Occipital lobe (tissue), 2 donors: ENCODE results near the gene ZNF784. TPM values are rescaled to one million over a fixed set of nuclear protein-coding genes. Genes with fewer than 3 reads are reported as not detected.

Source experiments
- DNase-seq: peaks from one replicate; lab custom pipeline; 2025; lab: John Stamatoyannopoulos, UW
- total RNA-seq: library from RNA; depleted of rRNA; stranded (reverse); fragments of >200 nt; gene quantifications from one replicate; pipeline ENCODE4 v1.2.3, GENCODE V29; 2014

ZNF784 gene
- total RNA-seq, 1 donor from 2014 or later: 5.1 TPM

DNA sequence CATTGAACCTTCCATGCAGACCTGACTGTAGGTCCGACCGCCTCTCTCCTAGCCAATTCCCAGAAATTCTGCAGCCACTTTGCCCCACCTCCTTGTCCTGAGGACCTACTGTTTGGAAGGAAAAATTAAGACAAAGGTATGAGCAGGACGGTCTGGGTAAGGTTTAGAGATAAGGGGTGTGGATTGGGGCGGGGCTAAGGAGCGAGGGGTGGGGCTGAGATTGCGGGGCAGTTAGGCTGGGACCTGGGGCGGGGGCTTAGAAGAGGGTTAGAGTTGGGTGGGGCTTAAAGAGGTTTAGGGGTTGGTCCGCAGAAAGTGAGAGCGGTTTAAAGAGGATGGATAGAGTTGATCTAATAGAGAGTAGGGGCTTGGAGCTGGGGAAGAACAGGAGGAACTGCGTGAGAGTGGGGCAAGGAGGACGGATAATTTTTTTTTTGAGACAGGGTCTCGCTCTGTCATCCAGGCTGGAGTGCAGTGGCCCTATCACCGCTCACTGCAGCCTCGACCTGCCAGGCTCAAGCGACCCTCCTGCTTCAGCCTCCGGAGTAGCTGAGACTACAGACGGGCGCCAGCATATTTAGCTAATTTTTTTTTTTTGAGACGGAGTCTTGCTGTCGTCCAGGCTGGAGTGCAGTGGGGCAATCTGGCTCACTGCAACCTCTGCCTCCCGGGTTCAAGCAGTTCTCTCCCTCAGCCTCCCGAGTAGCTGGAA, 20.6 kb downstream of the ZNF784 start:
- DNase-seq: no peak

DNA sequence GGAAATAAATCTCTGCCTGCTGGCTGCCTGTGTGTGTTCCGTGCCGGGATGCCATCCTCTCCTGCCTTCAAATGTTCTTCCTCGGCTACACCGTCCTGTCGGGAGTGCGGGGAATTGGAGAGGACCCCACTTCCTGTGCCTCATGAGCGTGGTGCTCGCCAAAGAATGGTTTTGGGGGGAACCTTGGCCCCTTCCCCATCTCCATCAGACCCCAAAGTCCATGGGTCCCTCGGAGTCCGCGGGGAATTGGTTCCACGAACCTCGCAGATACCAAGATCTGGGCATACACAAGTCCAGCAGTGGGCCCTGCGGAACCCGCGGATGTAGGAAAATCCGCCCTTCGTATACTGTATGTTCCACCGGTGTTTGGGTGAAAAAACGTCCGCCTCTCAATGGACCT, 21.3 kb downstream of the ZNF784 start:
- no peak for DNase-seq

DNA sequence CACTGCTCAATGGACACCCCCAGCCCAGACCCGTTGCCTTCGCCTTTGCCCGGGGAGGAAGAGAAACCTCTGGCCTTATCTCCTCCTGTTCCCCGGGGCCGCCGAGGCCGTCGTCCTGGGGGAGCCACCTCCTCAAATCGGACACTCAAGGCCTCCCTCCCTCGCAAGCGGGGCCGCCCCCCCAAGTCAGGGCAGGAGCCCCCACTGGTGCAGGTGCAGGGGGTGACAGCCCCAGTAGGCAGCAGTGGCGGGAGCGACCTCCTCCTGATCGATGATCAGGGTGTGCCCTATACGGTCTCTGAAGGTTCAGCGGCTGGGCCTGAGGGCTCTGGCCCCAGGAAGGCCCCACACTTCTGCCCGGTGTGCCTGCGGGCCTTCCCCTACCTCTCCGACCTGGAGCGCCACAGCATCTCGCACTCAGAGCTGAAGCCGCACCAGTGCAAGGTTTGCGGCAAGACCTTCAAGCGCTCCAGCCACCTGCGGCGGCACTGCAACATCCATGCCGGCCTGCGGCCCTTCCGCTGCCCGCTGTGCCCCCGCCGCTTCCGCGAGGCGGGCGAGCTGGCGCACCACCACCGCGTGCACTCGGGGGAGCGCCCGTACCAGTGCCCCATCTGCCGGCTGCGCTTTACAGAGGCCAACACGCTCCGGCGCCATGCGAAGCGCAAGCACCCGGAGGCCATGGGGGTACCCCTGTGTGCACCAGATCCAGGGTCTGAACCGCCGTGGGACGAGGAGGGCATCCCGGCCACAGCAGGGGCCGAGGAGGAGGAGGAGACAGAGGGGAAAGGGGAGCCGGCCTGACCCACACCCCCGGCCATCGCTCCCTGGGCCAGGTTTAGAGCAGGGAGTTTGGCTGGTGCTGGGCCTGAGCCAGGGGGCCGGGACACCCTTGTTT, 22.0 kb downstream of the ZNF784 start:
- no peak for DNase-seq

DNA sequence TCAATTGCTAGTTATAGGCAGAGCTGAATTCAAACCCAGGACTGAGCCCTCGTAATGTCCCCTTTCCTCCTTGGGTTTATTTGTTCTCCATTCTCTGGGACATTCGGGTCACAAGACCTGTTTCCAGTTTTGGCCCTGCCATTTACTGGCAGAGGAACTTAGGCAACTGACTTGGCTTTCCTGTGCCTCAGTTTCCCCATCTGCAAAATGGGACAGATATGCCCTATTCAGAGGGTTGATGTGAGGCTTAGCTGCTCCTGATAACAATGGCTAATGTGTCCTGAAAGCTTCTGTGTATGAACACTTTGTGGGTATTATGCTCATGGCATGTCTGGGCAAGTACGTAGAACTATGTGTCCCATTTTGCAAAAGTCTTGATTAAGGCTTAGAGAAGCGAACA, 23.3 kb downstream of the ZNF784 start:
- DNase-seq: no peak

DNA sequence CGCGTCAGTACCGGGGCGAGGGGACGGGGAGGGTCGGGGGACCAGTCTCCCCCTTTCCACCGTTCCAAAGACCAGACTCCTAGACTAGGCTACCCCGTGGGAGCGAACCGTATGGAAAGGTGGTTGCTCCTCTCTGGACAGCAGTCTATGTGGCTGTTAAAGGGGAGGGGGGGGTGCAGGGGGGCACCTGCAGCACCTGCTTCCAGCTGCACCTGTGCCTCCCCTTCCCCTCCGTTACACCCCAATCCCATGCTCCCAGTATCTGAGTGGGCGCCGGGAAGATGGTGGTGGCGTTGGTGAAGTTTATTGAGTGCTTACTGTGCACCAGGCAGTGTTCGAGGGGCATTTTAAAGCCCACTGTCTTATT, 23.7 kb downstream of the ZNF784 start:
- no peak for DNase-seq

DNA sequence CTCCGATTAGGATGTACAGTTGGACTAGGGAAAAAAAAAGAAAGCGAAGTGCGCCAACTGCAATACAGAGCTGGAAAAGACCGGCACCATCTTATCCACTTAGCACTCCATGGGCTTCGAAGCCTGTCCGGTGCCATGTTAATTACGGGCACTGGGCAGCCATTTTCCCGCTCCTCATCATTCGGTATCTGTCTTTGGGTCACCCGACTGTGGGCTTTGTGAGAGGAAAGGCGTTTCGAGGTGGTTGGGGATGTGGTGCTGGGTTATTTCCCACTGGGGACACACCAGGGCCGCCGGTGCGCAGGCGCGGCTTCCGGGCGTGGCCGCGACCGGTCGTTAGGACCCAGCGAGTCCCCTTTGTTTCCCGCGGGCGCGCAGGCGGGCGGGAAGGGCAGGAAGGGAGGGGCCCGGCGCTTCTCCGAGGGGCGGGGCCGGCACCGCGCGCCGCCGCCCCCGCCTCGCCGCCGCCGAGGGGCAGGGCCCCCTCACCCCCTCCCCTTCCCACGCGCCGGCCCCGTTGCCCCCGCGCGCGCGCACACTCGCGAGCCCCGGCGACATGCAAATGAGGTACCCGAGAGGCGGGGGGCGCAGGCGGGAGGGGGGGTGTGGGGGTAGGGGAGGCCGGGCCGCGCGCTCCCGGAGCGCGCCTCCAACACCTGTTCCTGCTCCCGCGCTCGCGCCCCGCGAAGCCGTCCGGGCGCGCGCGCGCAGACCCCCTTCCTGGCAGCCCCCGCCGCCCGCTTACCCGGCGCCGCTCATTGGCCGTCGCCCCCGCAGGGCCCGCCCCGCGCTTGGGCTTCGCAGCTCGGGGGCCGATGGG, 24.3 kb downstream of the ZNF784 start, which contains the start of gene ZNF524:
Gene ZNF524, plus strand, starts transcription at position 447 of the 820 bp plus-strand sequence. CDS start 1,825 bp downstream, outside the sequence.
- DNase-seq: peak; percentile 86

DNA sequence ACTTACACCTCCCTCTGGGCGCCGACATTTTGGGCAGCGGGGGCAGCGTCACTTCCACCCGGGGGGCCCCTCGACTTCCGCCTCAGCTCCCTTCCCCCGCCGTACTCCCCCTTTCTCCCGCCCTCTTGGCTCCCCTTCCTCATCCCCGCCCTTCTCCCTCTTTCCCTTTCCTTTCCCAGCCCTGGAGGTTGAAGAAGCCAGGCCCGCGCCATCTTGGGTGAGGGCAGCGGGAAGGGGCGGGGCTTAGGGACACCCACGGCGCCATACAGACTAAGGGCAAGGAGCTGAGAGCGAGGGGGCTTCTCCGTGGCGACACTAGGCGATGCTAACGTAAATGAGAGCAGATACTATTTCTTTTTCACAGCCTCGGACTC, 24.9 kb downstream of the ZNF784 start, which contains the start of gene FIZ1:
Gene FIZ1, minus strand, starts transcription at position 50 of the 374 bp plus-strand sequence. CDS start 1,652 bp downstream, outside the sequence.
- peak; percentile 98 for DNase-seq

DNA sequence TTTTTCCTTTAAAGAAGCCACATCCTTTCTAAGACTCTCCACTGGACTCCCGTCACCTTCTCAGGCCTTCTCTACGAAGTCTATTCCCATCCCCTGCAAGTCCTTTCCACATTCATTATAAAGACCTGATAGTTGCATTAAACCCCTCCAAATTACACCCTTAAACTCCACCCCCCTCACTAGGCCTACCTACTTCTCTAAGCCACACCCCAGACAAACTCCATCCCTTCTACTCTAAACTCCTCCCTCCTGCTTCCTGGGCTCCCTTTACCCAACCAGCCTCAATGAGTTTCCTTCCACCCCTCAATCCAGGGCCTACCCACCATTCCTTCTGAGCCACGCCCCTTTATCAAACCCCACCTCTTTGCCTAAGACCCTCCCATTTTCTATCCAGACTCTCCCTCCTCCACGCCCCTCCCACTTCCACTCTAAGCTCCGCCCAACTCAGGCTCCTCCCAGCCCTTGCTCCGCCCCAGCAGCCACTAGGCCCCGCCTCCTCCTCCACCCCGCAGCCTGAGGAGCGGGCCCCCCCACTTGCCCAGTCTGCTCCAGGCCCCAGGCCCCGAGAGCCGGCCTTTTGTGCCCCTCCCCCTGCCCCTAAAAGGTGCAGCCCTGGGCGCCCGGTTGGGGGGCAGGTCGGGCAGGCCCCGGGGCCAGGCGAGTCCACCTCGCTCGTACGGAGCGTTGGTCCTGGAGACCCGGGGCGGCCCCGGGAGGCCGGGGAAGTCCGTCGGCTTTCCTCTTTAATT, 25.5 kb downstream of the ZNF784 start:
- peak; percentile 85 for DNase-seq

DNA sequence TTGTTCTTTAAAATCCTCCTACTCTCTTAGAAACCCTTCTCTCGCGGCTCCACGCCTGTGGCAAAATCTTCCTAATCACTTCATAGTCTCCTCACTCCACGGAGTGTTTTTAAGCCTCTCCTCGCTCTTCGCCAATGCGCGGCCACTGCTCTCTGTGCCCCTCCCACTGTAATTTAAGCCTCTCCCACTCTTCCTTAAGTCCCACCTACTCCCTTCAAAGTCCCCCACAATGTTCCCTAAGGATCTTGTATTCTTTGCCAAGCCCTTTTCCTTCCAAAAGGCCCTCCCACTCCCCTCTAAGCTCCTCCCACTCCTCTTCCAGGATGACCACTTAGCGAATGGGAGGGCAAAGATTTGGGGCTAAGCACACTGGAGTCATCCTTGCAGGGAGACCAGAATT, 26.3 kb downstream of the ZNF784 start:
- DNase-seq: no peak

DNA sequence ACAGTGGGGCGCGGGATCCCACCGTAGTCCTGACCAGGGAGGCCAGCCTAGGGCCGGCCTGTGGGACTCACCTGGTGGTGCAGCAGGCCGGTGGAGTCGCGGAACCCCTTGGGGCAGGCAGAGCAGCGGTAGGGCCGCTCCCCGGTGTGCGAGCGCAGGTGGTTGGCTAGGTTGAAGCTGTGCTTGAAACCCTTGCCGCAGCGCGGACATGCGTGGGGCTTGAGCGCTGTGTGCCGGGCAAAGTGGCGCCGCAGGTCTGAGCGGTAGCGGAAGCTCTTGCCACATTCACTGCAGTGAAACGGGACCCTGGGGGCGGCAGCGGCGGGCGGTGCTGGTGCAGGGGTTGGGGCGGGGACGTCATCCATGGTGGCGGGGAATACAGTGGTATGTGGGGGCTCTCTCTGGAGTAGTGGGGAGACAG, 26.9 kb downstream of the ZNF784 start:
- no peak for DNase-seq

DNA sequence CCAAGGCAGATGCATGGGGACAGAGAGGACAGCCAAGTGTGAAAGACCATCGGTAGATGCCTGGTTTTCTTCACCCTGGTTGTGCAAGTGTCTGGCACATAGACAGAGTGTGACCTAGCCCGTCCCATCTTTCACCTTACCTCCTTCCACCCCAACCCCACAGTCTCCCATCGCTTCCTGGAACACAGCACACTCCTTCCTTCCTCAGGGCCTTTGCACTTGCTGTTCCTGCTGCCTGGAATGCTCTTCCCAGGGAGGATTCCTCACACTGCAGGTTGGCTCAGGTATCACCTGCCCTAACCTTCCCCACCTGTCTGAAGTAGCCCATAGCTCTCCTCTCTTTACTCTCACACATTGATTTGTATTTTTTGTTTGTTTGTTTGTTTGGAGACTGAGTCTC, 28.1 kb downstream of the ZNF784 start:
- DNase-seq: no peak

DNA sequence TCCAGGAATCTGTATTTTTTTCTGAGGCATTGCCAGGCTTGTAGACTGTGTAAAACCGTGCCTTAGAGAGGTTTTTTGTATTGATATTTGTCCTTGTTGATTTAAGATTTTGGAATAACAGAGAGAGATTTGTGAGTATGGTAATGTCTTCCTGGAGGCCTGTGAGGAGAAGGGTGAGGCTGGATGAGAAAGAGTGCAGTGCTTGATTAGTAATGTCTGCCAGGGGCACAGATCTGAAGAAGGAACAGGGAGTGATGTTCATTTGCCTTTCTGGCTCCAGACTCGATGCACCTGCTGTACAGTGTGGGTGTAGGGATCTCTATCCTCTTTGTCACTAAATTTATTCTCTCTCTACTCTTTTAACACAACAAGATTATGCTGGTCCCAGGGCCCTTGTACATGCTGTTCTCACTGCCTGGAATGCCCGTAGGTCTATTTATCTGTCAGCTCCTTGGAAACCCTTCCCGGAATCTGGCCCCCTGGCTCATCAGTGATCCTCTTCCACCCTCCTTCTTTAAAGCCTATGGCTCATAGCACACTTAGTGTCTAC, 29.3 kb downstream of the ZNF784 start:
- DNase-seq: no peak

DNA sequence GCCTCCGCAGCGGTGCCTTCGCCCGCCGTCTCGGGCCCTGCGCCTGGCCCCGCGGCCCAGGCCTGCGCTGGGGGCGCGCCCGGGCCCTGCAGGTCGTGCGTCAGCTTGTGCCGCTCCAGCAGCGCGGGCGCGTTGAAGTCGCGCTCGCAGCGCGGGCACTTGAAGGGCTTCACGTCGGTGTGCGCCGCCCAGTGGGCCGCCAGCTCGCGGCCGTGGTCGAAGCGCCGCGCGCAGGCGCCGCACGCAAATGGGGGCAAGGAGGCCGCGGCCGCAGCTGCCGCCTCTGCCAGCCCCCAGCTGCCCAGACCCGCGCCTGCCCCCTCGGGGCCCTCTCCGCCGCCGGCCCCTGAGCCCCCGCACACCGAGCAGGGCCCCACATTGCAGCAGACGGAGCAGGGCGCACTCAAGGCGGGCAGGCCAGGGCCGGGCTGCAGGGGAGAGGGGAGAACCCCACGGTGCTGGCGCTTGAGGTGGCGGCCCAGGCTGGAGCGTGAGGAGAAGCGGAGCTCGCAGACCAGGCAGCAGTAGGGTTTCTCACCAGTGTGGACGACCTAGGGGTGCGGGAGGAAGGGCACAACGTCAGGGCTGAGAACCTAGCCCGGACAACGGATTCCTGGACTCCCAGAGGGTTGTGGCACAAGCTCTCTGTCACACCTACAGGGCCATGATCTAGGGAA, 31.1 kb downstream of the ZNF784 start:
- no peak for DNase-seq

DNA sequence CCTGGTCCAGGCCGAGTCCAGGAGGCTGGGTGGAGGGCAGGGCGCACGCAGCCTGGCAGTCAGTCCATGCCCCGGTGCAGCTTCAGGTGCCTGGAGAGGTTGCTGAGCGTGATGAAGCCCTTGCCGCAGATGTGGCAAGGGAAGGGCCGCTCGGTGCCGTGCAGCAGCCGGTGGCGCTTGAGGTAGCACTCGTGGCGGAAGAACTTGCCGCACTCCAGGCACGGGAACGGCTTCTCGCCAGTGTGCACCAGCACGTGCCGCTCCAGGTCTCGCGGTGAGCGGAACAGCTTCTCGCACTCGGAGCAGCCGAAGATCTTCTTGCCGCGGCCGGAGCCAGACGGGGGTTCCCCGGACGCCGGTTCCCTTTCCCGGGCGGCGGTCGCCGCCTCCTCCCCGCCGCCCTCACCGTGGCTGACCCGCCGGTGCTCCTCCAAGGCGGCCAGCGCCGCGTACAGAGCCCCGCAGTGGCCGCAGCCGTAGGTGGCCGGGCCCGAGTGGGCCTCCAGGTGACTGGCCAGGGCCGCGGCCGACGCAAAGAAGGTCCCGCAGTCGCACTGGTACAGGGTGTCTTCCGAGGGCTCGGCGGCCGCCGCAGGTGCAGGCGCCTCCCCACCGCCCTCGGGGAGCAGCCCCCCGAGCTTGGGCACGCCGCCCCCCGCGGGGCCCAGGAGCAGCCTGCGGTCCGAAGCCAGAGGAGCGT, 31.8 kb downstream of the ZNF784 start:
- no peak for DNase-seq

DNA sequence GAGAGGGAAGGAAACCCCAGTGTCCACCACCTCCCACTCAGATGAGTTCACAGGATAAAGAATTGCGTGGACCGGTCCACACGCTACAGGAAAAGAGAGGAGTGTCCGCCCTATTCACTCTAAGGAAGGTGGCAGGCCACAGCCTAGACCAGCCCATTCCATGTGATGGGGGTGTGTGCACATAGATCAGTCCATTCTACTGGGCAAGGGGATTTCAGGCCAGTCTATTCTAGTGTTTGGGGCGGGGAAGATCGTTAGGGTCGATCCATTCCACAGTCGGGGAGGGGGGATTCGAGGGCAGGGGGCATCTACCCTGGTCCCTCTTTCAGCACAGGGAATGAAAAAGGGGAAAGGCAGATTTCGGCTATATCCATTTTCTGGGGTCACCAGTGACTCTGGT, 32.8 kb downstream of the ZNF784 start:
- no peak for DNase-seq

DNA sequence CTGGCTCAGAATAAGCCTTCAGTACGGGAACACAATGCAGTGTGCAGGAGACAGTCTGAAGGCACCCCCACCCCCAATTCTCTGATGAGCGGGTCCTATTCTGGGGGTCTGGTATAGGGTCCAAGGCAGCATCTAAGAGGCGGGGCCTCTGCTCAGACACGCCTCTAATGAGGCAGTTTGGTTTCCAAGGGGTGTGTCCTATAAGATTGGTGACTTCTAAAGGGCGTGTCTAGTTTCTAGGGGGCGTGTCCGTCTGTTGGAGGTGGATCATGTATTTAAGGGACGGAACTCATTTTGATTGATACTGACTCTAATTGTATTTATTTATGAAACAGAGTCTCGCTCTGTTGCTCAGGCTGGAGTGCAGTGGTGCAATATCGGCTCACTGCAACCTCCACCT, 33.7 kb downstream of the ZNF784 start:
- no peak for DNase-seq

DNA sequence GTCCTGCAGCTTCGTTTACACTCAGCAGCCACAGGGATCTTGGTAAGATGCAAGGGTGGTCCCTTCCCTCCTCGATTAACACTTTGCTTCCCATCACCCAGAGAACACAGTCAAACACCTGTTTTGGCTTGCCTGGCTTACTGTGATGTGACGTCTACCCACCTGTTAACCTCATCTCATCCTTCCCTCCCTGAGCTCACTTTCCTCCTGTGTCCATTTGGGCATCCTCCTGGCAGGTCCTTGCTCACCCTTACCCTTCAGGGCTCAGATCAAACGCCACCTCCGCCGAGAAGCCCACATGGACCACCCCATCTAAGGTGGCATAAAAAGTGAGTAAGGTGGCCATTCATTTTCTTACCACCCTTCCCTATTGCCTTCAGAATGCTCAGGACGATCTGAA, 34.3 kb downstream of the ZNF784 start:
- no peak for DNase-seq

DNA sequence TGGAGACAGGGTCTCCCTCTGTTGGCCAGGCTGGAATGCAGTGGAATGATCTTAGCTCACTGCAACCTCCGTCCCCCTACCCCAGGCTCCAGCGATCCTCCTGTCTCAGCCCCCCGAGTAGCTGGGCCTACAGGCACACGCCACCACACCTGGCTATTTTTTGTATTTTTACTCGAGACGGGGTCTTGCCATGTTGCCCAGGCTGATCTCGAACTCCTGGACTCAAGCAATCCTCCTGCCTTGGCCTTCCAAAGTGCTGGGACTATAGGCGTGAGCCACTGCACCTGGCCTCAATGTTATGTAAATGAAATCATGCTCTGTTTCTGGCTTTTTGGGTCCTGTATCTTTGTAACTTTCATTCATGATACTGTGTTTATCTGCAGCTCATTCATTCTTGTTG, 35.6 kb downstream of the ZNF784 start:
- no peak for DNase-seq

DNA sequence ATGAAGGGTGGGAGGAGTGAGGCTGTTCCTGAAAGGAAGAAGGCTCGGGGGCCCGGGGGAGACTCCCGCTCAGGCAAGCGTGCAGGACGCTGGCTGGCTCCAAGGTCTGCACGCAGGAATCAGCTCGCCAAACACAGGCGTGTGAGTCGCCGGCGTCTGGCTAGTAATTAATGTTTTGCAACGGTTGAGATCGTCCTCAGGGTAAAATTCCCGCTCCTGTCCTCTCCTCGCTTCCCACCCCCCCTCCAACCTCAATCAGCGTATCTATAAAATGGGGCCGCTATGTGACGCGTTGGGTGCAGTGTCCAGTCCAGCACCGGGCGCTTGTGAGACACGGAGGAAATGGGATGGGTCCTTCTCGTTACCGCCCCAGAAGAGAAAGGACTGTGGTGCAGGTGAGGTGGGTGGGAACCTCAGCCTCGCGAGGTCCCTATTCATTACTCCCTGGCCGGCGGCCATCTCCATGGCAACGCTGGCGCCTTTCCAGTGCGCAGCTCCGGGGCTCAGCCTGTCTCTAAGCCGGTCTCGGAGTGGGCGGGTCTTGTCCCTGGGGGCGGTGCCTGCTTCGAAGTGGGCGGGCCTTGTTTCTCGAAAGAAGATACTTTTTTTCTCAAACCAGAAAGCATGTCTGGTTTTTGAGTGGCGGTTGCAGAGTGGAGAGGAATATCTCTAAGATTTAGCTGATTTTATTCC, 37.2 kb downstream of the ZNF784 start:
- peak; percentile 84 for DNase-seq
